ENCODE results near the gene KLLN.

DNA sequence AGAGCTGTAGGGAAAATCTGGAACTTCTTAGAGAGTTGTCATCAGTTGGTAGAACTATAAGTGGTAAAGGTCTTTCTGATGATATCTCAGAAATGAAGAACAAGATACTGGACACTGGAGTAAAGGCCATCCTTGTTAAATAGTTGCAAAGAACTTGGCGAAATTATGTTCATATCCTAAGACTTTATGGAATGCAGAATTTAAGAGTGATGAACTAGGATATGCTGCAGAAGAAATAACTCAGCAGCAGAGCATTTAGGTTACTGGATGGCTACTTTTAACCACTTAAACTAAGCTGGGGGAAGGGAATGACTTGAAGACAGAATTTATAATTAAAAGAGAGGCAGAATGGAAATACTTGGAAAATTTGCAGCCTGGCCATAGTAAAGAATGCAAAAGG, 23.8 kb upstream of the KLLN start:
- TF ChIP-seq POLR2A (IDR thresholded peaks at IDR 0.05) (no peak), POLR2AphosphoS5 (IDR thresholded peaks at IDR 0.05) (no peak), EP300 (IDR thresholded peaks at IDR 0.05; ENCODE audit: low read depth) (no peak)
- TF ChIP-seq, protein P1, sequence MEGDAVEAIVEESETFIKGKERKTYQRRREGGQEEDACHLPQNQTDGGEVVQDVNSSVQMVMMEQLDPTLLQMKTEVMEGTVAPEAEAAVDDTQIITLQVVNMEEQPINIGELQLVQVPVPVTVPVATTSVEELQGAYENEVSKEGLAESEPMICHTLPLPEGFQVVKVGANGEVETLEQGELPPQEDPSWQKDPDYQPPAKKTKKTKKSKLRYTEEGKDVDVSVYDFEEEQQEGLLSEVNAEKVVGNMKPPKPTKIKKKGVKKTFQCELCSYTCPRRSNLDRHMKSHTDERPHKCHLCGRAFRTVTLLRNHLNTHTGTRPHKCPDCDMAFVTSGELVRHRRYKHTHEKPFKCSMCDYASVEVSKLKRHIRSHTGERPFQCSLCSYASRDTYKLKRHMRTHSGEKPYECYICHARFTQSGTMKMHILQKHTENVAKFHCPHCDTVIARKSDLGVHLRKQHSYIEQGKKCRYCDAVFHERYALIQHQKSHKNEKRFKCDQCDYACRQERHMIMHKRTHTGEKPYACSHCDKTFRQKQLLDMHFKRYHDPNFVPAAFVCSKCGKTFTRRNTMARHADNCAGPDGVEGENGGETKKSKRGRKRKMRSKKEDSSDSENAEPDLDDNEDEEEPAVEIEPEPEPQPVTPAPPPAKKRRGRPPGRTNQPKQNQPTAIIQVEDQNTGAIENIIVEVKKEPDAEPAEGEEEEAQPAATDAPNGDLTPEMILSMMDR (IDR thresholded peaks at IDR 0.05), result no peak

Measured in transverse colon (tissue), 4 donors.